Smooth muscle cell of trachea (primary cell): ENCODE results near the gene CNOT2. TPM values are rescaled to one million over a fixed set of nuclear protein-coding genes. Genes with fewer than 3 reads are reported as not detected.

Experiments
- total RNA-seq: library from RNA; depleted of rRNA; stranded (reverse); fragments of >200 nt; gene quantifications from 2 replicates; pipeline ENCODE4 v1.2.1, GENCODE V29; 2014

Gene CNOT2
- 153 and 166 TPM in 2 replicates for total RNA-seq

GRCh38 chr12:70242695-70243509, at the start of gene CNOT2:
Gene CNOT2, plus strand, starts transcription at chr12:70243433. Its CDS starts 34,794 bp downstream, at chr12:70278227.

DNA sequence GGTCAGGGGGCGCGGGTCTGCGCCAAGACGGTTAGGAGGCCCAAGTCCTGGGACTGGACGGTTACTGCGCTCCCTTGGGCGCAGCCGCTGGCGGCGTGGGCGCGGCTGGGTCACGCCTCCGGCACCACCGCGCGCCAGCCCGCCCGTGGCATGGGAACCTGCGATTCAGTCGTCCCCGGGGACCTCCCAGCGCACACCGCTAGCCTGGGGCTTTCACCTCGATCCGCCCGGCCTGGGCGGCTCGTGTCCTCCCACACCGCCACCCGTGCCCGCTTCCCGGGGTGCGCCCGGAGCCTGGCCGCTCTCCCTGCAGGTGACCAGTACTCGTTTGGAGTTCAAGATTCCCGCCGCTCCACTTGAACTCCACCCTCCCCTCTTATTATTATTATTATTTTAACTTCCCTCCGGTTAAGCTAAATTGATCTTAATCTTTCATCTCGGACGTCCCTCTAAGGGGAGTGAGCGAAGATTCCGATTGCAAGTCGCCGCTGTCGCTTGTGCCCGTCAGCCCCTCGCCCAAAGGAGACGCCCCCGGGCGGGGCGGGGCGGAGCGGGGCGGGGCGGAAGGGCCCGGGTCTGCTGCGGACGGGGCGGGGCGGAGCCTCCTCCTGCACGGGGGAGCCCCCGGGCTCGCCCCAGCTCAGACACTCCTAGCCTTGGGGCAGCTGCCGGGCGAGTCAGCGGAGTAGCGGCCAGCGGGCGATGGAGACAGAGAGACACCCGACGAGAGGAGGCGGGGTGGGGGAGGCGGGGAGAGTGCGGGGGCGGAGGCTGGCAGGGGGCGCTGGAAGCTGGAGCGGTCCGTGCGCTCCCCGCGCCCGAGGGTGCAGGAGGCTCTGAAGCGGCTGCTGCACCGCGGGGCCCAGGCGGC, 122.7 kb downstream of the CNOT2 start, which contains the start of gene KCNMB4:
Gene KCNMB4 (plus strand): TSS at position 643 of the 871 bp plus-strand sequence. CDS start 445 bp downstream, outside the sequence.

Other genes starting within 250 kb of the CNOT2 start
- gene KCNMB4, start 122.9 kb downstream of the CNOT2 start, total RNA-seq: 0.17 and 0.44 TPM in 2 replicates